Type B pancreatic cell (in vitro differentiated cells): Measurements from ENCODE around the gene CLINT1. TPM values are rescaled to one million over a fixed set of nuclear protein-coding genes. Genes with fewer than 3 reads are reported as not detected.
A peak's percentile ranks its signal among the peaks of the same experiment; 100 is the strongest.

Source experiments
- DNase-seq: peaks from one replicate; pipeline ENCODE4 v3.0.0; 2021; ENCODE audit warnings: mixed read lengths; ENCODE audit not compliant: unreplicated experiment; ENCODE audit errors: extremely low spot score
- H3K27ac Mint-ChIP-seq: 2 replicates; pipeline ENCODE4 v1.8.0; 2021; ENCODE audit warnings: mild to moderate bottlenecking, mixed read lengths
- H3K27me3 Mint-ChIP-seq: 2 replicates; pipeline ENCODE4 v1.8.0; 2021; ENCODE audit warnings: mixed read lengths
- H3K36me3 Mint-ChIP-seq: 2 replicates; pipeline ENCODE4 v1.8.0; 2021; ENCODE audit warnings: mixed read lengths
- H3K4me1 Mint-ChIP-seq: one replicate; pipeline ENCODE4 v1.8.0; 2021; ENCODE audit warnings: mixed read lengths; ENCODE audit not compliant: unreplicated experiment
- H3K4me3 Mint-ChIP-seq: 2 replicates; pipeline ENCODE4 v1.8.0; 2021; ENCODE audit warnings: mild to moderate bottlenecking, mixed read lengths
- H3K9me3 Mint-ChIP-seq: 2 replicates; pipeline ENCODE4 v1.8.0; 2021; ENCODE audit warnings: mixed read lengths
- CTCF ChIP-seq: fragments of 200-600 bp; sonication (generic); conservative IDR thresholded peaks from 2 replicates; pipeline ENCODE4 v1.5.0; 2021; ENCODE audit warnings: antibody characterized with exemption, mild to moderate bottlenecking
- total RNA-seq: library from RNA; stranded (reverse); gene quantifications from 2 replicates; pipeline ENCODE4 v1.2.1, GENCODE V29; 2021; ENCODE audit warnings: low replicate concordance

CLINT1 gene
- total RNA-seq, 1 donor from 2014 or later, result 81.8 TPM

GRCh38 chr5:157764531-157764930, 94.4 kb downstream of the CLINT1 start:
- peaks cover 14% of the 10 kb centered on the region for H3K27me3 Mint-ChIP-seq
- peaks cover 14% of the 10 kb centered on the region for H3K4me1 Mint-ChIP-seq
- no peak for TF ChIP-seq CTCF
- no peaks in the 10 kb centered on the region for H3K9me3 Mint-ChIP-seq
- H3K36me3 Mint-ChIP-seq, result peaks cover 5% of the 10 kb centered on the region
- no peak overlapping the region for H3K27ac Mint-ChIP-seq
- no peak for DNase-seq
- no peak overlapping the region for H3K4me3 Mint-ChIP-seq

- H3K4me3 Mint-ChIP-seq, result no peak overlapping the region
- H3K36me3 Mint-ChIP-seq, result peaks cover 5% of the 10 kb centered on the region
- H3K4me1 Mint-ChIP-seq, result peaks cover 14% of the 10 kb centered on the region
- DNase-seq, result no peak
- H3K27ac Mint-ChIP-seq, result no peak overlapping the region
- peak; percentile 91 for TF ChIP-seq CTCF
- peaks cover 17% of the 10 kb centered on the region for H3K27me3 Mint-ChIP-seq
- no peaks in the 10 kb centered on the region for H3K9me3 Mint-ChIP-seq
Measured at GRCh38 chr5:157761690-157762621, 97.0 kb downstream of the CLINT1 start.

GRCh38 chr5:157758706-157759105, 100.2 kb downstream of the CLINT1 start:
- no peak for TF ChIP-seq CTCF
- no peak overlapping the region for H3K27ac Mint-ChIP-seq
- H3K4me1 Mint-ChIP-seq, result peaks cover 7% of the 10 kb centered on the region
- peaks cover 11% of the 10 kb centered on the region for H3K36me3 Mint-ChIP-seq
- DNase-seq, result no peak
- H3K27me3 Mint-ChIP-seq, result peaks cover 14% of the 10 kb centered on the region
- H3K4me3 Mint-ChIP-seq, result no peak overlapping the region
- no peaks in the 10 kb centered on the region for H3K9me3 Mint-ChIP-seq

- no peak for DNase-seq
- H3K27me3 Mint-ChIP-seq, result peaks cover 2% of the 10 kb centered on the region
- H3K4me3 Mint-ChIP-seq, result no peak overlapping the region
- H3K36me3 Mint-ChIP-seq, result peaks cover 14% of the 10 kb centered on the region
- H3K9me3 Mint-ChIP-seq, result no peaks in the 10 kb centered on the region
- no peak overlapping the region for H3K27ac Mint-ChIP-seq
- no peaks in the 10 kb centered on the region for H3K4me1 Mint-ChIP-seq
- TF ChIP-seq CTCF, result no peak
Measured at GRCh38 chr5:157756122-157756521, 102.8 kb downstream of the CLINT1 start.

GRCh38 chr5:157750320-157750719, 108.6 kb downstream of the CLINT1 start:
- Mint-ChIP-seq H3K9me3 (no peaks in the 10 kb centered on the region), H3K36me3 (peaks cover 3% of the 10 kb centered on the region), H3K27me3 (no peaks in the 10 kb centered on the region), H3K4me3 (no peak overlapping the region), H3K27ac (no peak overlapping the region), H3K4me1 (peaks cover 11% of the 10 kb centered on the region)
- TF ChIP-seq CTCF, result no peak
- DNase-seq, result no peak
